SKM-1 (cell line): ENCODE data around the gene CD34.
"Not testable (repeated sequence)": the region's sequence is repeated elsewhere in the genome, so short reads cannot be mapped to it uniquely, and the experiment has no call there.

Experiments
- DNase-seq: peaks from one replicate; lab custom pipeline; 2025; ENCODE audit not compliant: unreplicated experiment; lab: John Stamatoyannopoulos, UW

Gene CD34

DNA sequence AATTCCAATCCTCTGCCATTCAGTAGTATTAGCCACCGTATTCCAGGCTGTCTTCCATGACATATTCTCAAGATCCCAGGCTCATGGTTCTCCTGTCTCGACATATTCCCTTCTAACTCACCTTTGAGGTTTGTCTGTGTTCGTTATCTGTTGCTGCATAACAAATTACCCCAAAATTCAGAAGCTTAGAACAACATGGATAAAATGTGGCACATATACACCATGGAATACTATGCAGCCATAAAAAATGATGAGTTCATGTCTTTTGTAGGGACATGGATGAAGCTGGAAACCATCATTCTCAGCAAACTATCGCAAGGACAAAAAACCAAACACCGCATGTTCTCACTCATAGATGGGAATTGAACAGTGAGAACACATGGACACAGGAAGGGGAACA is 33.0 kb downstream of the CD34 start:
- DNase-seq = not testable (repeated sequence)

GRCh38 chr1:207876131-207876530 is 34.8 kb downstream of the CD34 start:
- DNase-seq = no peak

- DNase-seq = no peak
Observed at GRCh38 chr1:207875532-207875931, 35.4 kb downstream of the CD34 start.

GRCh38 chr1:207873055-207873890 is 37.7 kb downstream of the CD34 start:
- DNase-seq = peak; percentile 74

DNA sequence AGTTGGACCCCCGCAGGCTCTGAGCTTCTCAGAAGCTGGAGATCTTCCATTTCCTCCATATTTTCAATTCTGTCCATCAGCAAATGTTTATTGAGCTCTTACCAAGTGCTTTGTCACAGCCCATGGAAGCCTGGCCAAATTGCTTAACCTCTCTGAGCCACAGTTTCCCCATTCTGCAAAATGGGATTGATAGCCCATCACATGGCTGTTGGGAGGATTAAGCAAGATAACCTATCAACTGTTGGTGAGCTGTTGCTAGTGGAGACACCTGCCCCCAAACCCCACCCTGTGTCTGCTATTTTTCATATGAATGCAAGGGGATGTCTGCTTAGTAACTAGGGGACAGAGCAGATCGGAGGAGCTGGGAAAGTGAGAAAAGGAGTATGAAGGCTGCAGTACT is 38.3 kb downstream of the CD34 start:
- peak; percentile 24 for DNase-seq

DNA sequence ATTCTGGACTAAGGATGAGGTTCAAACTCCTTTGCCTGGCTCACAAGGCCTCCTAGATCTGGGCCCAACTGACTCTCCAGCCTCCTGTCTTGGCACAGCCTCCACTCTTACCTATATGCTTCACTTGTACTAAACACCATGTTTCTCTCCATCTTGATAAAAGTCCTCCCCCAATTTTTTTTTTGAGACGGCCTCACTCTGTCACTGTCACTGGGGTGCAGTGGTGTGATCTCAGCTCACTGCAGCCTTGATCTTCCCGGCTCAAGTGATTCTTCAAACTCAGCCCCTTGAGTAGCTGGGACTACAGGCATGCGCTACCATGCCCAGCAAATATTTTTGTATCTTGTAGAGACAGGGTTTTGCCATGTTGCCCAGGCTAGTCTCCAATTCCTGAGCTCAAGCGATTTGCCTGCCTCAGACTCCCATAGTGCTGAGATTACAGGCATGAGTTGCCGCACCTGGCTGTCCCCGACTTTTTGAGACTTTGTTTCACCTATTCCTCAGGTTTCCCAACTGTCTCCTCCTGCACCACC is 39.7 kb downstream of the CD34 start:
- DNase-seq = no peak

DNA sequence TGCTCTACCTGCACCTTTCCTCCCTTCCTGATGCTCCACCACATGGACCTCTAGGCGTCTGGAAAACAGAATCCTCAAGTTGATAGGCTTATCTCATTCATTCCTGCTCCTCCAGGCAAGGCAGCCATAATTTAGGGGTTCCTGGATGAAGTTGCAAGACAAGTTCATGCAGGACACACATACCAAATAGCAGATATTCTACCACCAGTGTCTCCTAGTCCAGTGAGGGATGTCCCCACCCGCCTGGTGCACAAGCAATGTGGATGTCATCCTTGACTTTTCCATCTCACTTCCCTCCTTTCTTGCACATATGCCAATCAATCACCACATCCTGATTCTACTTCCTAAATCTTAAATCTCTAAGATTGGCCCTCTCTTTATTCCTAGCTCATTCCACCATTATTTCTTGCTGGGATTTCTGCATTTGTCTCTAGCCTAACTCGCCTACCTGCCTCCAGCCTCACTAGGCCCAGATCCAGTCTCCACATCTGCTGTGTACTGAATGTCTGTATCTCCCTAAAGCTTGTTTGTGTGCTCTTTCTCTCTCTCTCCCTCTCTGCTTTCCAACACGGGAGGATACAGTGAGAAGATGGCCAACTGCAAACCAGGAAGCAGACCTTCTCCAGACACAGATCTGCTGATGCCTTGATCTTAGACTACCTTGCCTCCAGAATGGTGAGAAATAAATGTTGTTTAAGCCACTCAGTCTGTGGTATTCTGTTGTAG is 40.5 kb downstream of the CD34 start:
- DNase-seq = no peak

GRCh38 chr1:207869859-207870258 is 41.1 kb downstream of the CD34 start:
- no peak for DNase-seq

DNA sequence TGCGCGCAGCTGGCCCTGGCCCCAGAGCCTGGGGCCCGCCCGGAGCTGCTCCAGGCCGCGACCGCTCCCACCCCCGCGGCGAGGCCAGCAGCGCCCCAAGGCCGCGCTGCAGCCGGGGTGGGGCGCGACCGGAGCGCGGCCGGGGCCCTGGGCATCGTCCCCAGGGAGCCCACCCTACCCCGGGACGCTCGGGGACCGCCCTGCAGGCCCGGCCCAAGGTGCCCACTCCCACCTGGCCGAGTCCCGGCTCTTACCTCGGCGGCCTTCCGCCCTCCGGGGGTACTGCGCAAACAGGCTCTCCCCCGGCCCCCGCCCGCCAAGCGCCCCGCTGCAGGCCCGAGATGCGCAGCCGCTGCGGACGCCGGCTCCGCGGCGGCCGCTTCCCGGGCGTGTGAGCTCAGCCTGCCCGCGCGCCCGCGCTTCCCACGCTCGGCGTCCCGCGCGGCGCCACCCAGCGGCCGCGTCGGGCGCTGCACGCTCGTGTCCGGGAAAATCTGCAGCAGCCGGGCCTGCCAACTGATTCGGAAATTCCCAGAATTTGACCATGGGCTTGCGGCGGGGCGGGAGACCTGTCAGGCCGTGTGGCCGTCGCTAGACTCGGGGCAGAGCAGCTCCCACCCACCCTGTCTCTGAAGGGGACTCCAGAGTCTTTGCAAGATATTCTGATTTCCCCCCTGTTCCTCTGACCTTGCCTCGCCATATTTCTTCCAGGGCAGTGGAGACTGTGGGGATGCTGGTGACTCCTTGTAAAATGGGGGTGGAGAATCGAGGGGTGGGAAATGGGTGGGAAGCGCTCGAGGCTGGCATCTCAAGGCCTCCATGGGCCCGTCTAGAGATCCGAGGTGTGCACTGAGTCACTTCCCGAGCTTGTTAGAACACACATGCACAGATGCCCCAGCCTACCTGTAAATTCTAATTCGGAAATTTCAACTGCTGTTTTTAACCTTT is 41.9 kb downstream of the CD34 start:
- DNase-seq = peak; percentile 54

- DNase-seq = no peak
Observed at GRCh38 chr1:207868251-207868773, 42.6 kb downstream of the CD34 start.

DNA sequence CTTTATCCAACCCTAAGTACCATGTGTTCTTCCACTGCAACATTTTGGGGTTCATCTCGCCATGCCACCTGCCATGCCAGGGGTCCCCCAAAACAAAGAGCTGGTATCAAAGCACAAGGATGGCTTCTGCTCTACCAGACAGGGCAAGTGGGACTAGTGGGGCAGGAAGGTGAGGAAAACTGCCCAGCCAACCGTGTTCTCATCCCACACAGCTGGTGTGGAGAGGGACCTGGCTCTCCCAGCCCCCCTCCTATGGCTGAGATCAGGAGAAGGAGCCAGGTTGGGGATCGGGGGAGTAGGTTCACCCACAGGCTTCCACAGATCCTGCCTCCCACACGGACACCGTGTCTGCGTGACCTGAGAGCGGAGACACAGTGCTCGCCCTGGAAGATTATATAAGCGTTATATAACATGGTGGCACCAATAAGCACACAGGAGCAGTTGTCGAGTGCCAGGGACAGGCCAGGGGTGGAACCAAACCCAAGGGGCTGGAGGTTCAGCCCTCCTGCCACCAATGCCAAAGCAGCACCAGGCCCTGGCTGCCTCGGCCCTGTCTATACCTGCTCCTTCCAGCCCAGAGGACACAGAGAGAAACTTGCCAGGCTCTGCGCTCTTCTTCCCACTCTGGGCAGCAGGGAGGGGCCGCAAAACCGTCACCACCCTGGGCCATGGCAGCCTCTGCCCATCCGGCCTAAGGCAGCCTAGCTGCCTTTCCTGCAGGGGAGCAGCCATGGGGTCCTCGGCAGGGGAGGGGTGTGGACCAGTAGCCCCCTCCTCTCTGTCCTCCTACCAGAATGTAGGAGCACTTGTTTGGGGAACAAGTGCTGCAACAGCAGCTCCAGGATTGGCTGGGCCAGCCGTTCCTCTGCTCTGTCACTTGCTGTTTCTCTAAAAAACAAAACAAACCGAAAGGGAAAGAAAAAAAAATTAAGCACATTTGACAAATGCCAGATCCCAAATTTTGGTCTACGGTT is 43.5 kb downstream of the CD34 start:
- DNase-seq = no peak

DNA sequence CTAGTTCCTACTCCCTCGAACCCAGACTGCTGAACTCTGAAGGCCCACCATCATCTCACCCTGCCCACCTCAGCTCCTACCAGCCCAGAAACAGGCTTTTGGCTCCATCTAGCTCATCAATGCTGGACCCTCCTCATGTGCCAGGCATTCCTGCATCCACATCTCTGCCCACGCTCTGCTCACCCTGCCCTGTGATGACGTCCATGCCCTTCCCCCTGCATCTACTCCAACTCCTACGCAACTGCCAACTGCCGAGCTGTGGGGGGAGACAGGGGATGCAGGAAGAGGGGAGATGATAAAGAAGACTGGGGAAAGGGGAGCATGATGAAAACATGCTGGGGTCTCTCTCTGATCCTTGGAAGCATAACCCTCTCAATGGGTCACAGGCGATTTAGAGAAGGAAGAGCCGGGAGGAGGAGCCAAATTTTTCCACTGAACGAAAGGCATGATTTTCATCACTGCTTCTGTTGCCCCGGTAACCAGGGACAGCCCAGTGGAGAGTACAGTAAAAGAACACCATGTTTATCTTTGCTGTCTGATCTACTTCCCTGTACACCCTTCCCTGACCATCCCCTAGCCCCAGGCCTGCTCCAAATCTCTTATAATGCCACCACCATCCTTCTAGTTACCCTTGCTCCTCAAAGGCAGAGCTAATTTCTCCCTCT is 44.3 kb downstream of the CD34 start:
- no peak for DNase-seq

GRCh38 chr1:207863893-207864535 is 46.9 kb downstream of the CD34 start:
- DNase-seq = peak; percentile 81

DNA sequence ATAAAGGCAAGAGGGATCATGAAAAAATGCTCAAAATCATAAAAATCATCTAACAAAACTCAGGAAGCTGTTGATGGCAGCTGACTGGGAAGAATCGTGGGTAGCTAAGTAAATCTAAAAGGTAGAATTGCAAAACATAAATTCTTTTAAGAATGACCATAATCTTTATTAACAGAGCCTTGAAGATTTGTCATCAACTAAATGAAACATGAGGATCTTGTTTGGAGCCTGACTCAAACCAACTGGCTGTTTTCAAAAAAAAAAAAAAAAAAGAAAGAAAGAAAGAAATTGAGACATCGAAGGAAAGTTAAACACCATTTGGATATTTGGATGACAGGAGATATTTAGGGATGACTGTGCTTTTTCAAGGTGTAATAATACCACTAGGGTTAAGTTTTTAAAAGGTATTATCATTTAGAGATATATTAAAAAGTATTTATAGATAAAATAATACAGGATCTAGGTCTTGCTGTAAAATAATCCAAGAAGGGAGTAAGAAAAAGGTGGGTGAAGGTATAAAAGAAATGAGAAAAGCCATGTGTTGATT is 48.6 kb downstream of the CD34 start:
- no peak for DNase-seq

- DNase-seq = no peak
Observed at GRCh38 chr1:207861442-207862177, 49.3 kb downstream of the CD34 start.

DNA sequence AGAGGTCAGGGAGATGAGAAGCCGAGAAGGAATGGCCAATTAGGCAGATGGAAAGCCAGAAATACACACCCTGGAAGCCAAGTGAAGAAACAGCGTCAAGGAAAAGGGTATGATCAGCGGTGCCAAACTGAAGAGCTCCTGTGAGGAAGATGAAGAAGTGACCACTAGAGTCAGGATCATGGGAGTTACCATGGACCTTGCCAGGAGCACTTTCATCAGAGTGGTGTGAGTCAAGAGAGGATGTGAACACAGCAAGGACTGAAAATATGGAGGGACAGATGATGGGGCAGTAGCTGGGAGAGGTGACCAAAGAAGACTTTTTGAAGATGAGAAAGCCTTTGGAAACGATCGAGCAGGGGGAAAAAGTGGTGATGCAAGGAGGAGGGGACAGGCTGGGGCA is 50.4 kb downstream of the CD34 start:
- no peak for DNase-seq

- DNase-seq = no peak
Observed at GRCh38 chr1:207858806-207859205, 52.1 kb downstream of the CD34 start.

DNA sequence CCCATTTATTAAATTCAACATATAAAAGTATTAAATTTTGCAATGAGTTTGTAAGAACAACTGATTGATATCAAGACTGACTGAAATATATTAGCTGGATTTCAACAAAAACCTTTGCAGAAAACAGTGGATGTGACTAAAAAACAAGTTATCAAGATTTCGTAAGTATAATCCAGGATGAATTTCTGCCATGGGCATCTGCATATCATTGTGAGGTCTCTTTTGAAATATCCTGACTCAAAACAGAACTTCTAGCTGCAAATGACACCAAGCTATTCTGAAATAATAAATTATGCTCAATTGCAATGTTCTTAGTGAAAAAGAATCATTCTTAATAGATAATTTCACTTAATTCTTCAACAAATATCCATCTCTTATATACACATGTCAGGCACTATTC is 52.6 kb downstream of the CD34 start:
- no peak for DNase-seq
